Esophagus squamous epithelium (tissue), 5 donors: ENCODE data around the gene TLDC2. TPM values are rescaled to one million over a fixed set of nuclear protein-coding genes. Genes with fewer than 3 reads are reported as not detected.

ENCODE experiments used
- DNase-seq: peaks from one replicate; lab custom pipeline; 2025; lab: John Stamatoyannopoulos, UW
- H3K27ac ChIP-seq, 4 donors: fragments of 200-600 bp; sonication (generic); one replicate each; pipeline ENCODE4 v1.5.1; 2016 to 2019; ENCODE audit warnings: mild to moderate bottlenecking in 1 of 4
- H3K27me3 ChIP-seq, 4 donors: fragments of 200-600 bp; sonication (generic); 1 replicate in 3 of 4; 2 replicates in 1 of 4; pipeline versions ENCODE4 v1.5.1 to v1.6.0; 2017 to 2021; ENCODE audit warnings: antibody characterized with exemption in 1 of 4
- H3K36me3 ChIP-seq, 3 donors: fragments of 200-600 bp; sonication (generic); one replicate each; pipeline ENCODE4 v1.5.1; 2016 to 2019
- H3K4me1 ChIP-seq, 3 donors: fragments of 200-600 bp; sonication (generic); one replicate each; pipeline ENCODE4 v1.5.1; 2017 to 2019
- H3K4me3 ChIP-seq, 4 donors: fragments of 200-600 bp; sonication (generic); 1 replicate in 3 of 4; 2 replicates in 1 of 4; pipeline ENCODE4 v1.5.1; 2016 to 2019; ENCODE audit warnings: mild to moderate bottlenecking in 2 of 4, moderate library complexity in 1 of 4
- H3K9me3 ChIP-seq, 3 donors: fragments of 200-600 bp; sonication (generic); one replicate each; pipeline ENCODE4 v1.5.1; 2016 to 2019
- POLR2A ChIP-seq, 4 donors: fragments of 450-650 bp; IDR thresholded peaks; one replicate each; pipeline ENCODE4 v1.6.1; 2017; ENCODE audit warnings: antibody characterized with exemption in 4 of 4, mild to moderate bottlenecking in 4 of 4, moderate library complexity in 3 of 4
- WGBS, 2 donors: methylation state at CpG; one replicate each; pipeline ENCODE4 v1.1.5; 2018; 5-methylcytosine and 5-hydroxymethylcytosine counted together
- intact Hi-C: fragments of 100-400 bp; cut with DNase I; formaldehyde crosslinking; loops from one replicate; pipeline ENCODE4 v1.15.0; 2022
- total RNA-seq, 4 donors: library from RNA; depleted of rRNA; stranded (reverse); fragments of >200 nt; gene quantifications; one replicate each; pipeline ENCODE4 v1.1.0, GENCODE V29; 2016
- TF ChIP-seq, protein P1 (sequence below), 6 experiments: fragments of 450-650 bp in 4 of 6; fragments of 200-600 bp in 2 of 6; sonication (generic) in 2 of 6; IDR thresholded peaks; one replicate each; pipeline ENCODE4 v1.5.1; 2016 to 2019; ENCODE audit warnings: antibody characterized with exemption in 6 of 6, mild to moderate bottlenecking in 4 of 6, moderate library complexity in 4 of 6
- donor health status: DM: yes; HTN: yes; CAD: no.

The TLDC2 gene
- total RNA-seq, 4 donors from 2014 or later, result 0.53 to 1.1 TPM; not detected in 2

DNA sequence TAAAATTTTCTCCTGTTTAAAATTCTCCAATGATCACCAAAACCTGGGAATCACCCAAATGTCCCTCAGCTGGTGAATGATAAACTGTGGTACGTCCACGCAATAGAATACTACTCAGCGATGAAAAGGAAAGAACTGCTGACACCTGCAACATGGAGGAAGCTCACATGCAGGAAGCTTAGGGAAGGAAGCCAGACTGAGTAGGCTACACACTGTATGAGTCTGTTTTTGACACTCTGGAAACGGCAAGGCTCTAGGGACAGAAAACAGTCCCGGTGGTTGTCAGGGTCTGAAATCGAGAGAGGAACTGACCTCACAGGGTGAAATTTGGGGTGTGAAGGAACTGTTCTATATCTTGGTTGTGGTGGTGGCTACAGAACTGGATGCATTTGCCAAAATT lies 25.2 kb upstream of the TLDC2 start:
- H3K27me3 ChIP-seq, result no peaks in the 10 kb centered on the region
- TF ChIP-seq, protein P1, sequence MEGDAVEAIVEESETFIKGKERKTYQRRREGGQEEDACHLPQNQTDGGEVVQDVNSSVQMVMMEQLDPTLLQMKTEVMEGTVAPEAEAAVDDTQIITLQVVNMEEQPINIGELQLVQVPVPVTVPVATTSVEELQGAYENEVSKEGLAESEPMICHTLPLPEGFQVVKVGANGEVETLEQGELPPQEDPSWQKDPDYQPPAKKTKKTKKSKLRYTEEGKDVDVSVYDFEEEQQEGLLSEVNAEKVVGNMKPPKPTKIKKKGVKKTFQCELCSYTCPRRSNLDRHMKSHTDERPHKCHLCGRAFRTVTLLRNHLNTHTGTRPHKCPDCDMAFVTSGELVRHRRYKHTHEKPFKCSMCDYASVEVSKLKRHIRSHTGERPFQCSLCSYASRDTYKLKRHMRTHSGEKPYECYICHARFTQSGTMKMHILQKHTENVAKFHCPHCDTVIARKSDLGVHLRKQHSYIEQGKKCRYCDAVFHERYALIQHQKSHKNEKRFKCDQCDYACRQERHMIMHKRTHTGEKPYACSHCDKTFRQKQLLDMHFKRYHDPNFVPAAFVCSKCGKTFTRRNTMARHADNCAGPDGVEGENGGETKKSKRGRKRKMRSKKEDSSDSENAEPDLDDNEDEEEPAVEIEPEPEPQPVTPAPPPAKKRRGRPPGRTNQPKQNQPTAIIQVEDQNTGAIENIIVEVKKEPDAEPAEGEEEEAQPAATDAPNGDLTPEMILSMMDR (IDR thresholded peaks at IDR 0.05), result no peak
- TF ChIP-seq POLR2A (IDR thresholded peaks at IDR 0.05), result no peak
- H3K27ac ChIP-seq, result peak overlapping the region in 2 of 4 donors; percentile 86 to 87
- intact Hi-C loops, result no loop called here
- H3K4me1 ChIP-seq, result peaks cover 41 to 85% (median 79%) of the 10 kb centered on the region in 3 donors
- H3K4me3 ChIP-seq, result no peak overlapping the region
- H3K36me3 ChIP-seq, result no peaks in the 10 kb centered on the region
- 68 to 89% methylated on average over 4 to 6 of the region's 6 CpGs for WGBS, 2 donors
- H3K9me3 ChIP-seq, result no peaks in the 10 kb centered on the region
- DNase-seq, result no peak

DNA sequence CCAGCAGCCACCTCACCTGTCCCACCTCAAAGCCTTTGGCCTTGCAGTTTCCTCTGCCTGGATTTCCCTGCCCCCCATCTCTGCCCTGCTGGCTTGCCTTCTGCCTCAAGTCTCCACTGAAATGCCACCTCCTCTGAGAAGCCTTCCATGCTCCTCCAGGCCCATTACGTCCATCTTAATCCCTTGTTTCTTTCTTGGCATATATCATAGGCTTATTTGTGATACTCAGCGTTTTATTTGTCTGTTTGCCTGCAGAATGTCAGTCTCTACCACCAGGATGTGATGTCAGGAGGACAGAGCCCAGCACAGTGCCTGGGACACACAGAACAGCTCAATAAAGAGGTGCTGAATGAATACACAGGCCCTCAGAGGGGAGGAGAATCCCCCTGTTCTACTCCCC lies 24.4 kb upstream of the TLDC2 start:
- Histone ChIP-seq H3K9me3 (no peaks in the 10 kb centered on the region), H3K27me3 (no peaks in the 10 kb centered on the region), H3K27ac (peak overlapping the region; percentile 71 to 94 (median 86)), H3K4me3 (peak overlapping the region in 2 of 4 donors; percentile 21 to 51), H3K36me3 (no peaks in the 10 kb centered on the region), H3K4me1 (peaks cover 44 to 85% (median 79%) of the 10 kb centered on the region in 3 donors)
- intact Hi-C loops, result no loop called here
- 56 to 83% methylated on average over 2 of the region's 2 CpGs for WGBS, 2 donors
- DNase-seq, result no peak
- no peak for TF ChIP-seq POLR2A (IDR thresholded peaks at IDR 0.05)
- TF ChIP-seq, protein P1 (IDR thresholded peaks at IDR 0.05), result no peak

DNA sequence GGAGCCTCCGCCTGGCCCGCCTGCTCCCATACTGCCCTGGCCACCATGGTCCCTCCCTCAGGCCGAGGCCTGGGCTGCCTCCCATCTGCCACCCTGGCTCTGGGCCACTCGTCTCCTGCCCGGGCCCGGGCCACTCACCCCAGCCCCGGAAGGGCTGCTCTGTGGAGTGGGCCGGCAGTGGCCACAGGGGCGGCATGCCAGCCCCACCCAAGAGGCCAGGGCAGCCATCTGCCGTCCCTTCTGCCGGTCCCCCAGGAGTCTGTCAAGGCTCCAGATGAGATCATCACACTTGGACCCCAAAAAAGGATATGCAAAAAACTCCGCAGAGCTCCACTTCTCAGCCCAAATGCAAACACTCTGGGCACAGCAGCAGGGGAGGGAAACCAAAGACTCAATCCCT lies 23.8 kb upstream of the TLDC2 start:
- intact Hi-C loops, result no loop called here
- TF ChIP-seq, protein P1 (IDR thresholded peaks at IDR 0.05), result no peak
- no peak for TF ChIP-seq POLR2A (IDR thresholded peaks at IDR 0.05)
- peak overlapping the region in 3 of 4 donors; percentile 14 to 51 (median 21) for H3K4me3 ChIP-seq
- peaks cover 0 to 2% (median 0%) of the 10 kb centered on the region in 3 donors for H3K36me3 ChIP-seq
- WGBS, 2 donors, result 38 to 67% methylated on average over 1 to 4 of the region's 12 CpGs
- no peaks in the 10 kb centered on the region for H3K27me3 ChIP-seq
- H3K4me1 ChIP-seq, result peaks cover 46 to 85% (median 81%) of the 10 kb centered on the region in 3 donors
- peak overlapping the region; percentile 71 to 94 (median 86) for H3K27ac ChIP-seq
- H3K9me3 ChIP-seq, result no peaks in the 10 kb centered on the region
- no peak for DNase-seq

DNA sequence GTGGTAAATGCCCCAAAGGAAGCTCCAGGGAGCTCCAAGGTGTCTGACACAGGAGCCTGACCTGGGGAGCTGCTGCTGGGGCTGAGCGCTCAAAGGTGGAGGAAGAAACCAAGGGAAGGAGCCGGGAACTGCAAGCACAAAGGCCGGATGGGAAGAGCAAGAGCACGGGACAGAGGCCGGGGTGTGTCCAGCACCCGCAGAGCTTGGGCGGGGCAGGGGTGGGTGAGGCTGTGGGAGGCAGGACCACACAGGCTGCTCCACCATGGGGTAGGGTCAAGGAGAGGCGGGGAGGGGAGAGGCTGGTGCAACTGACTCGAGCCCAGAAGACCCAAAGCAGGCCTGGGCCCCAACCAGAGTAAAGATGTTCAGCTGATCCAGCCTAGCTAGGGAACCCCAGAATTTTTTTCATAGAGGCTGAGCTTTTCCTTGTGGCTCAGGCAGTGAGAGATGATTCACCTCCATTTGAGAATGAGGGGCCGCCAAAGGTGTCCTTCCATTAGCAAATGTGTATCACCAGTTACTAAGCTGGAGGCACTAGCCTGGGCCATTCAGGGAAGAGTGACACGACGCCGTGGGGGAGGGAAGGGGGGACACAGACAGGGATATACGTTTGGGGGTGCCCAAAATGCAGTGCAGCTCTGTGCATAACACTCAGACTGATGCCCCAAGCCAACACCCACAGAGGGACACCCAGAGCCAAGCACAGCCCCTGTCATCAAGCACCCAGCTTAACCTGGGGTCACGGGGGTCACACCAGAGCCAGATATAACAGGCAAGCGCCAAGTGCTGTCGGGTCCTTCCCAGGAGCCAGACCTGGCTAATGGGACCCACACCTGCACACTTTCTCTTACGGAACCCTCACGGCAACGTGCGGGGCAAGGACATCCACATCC lies 21.3 kb upstream of the TLDC2 start:
- Histone ChIP-seq H3K4me3 (no peak overlapping the region), H3K27ac (peak overlapping the region; percentile 13 to 87 (median 66)), H3K36me3 (peaks cover 0 to 8% (median 0%) of the 10 kb centered on the region in 3 donors), H3K9me3 (no peaks in the 10 kb centered on the region), H3K4me1 (peaks cover 37 to 83% (median 78%) of the 10 kb centered on the region in 3 donors), H3K27me3 (no peaks in the 10 kb centered on the region)
- intact Hi-C loops, result no loop called here
- WGBS, 2 donors, result 35 to 53% methylated on average over 11 to 20 of the region's 21 CpGs
- DNase-seq, result no peak
- no peak for TF ChIP-seq POLR2A (IDR thresholded peaks at IDR 0.05)
- TF ChIP-seq, protein P1 (IDR thresholded peaks at IDR 0.05), result no peak

- H3K27ac ChIP-seq, result peak overlapping the region in 3 of 4 donors; percentile 55 to 87 (median 77)
- H3K9me3 ChIP-seq, result no peaks in the 10 kb centered on the region
- no peaks in the 10 kb centered on the region for H3K27me3 ChIP-seq
- TF ChIP-seq POLR2A (IDR thresholded peaks at IDR 0.05), result no peak
- TF ChIP-seq, protein P1 (IDR thresholded peaks at IDR 0.05), result no peak
- no peak for DNase-seq
- WGBS, 2 donors, result 75 to 76% methylated on average over 2 to 6 of the region's 7 CpGs
- intact Hi-C loops, result no loop called here
- no peak overlapping the region for H3K4me3 ChIP-seq
- peaks cover 0 to 9% (median 0%) of the 10 kb centered on the region in 3 donors for H3K36me3 ChIP-seq
- peaks cover 42 to 89% (median 78%) of the 10 kb centered on the region in 3 donors for H3K4me1 ChIP-seq
These were observed 20.7 kb upstream of the TLDC2 start for GRCh38 chr20:36855241-36855657.
